Measurements from ENCODE around the gene MBOAT2. TPM values are rescaled to one million over a fixed set of nuclear protein-coding genes. Genes with fewer than 3 reads are reported as not detected.
A peak's percentile ranks its signal among the peaks of the same experiment; 100 is the strongest.

MBOAT2 gene
- polyA plus RNA-seq, 1 donor (not counting 4 experiments of a cell fraction or from before 2014, with no cell fraction given) = 121 TPM

GRCh38 chr2:9003366-9003615 lies 193 bp downstream of the MBOAT2 start:
- TF ChIP-seq EZH2 (IDR thresholded peaks at IDR 0.05; ENCODE audit: low read length) (no peak), CTCF (optimal IDR thresholded peaks at IDR 0.05 in 1 of 3, IDR thresholded peaks at IDR 0.05 in 1 of 3, conservative IDR thresholded peaks at IDR 0.05 in 1 of 3; ENCODE audit: extremely low read depth in 1 of 3, insufficient read depth in 2 of 3, low read length in 3 of 3) (no peak)
- Histone ChIP-seq H3K9me1 (ENCODE audit: control insufficient read depth, extremely low read depth, insufficient read depth, low read length) (peaks cover 2% of the 10 kb centered on the region), H3K79me2 (ENCODE audit: control insufficient read depth, insufficient read depth, low read length) (peaks cover 49% of the 10 kb centered on the region), H3K4me2 (ENCODE audit: control insufficient read depth, extremely low read depth, insufficient read depth, low read depth, low read length) (peak overlapping the region; percentile 88), H3K4me1 (ENCODE audit: control insufficient read depth, extremely low read depth, insufficient read depth, low read length) (peaks cover 42% of the 10 kb centered on the region), H3K9me3 (ENCODE audit: control insufficient read depth, low read depth, low read length) (no peaks in the 10 kb centered on the region), H4K20me1 (ENCODE audit: control insufficient read depth, extremely low read depth, insufficient read depth, low read length) (peaks cover 4% of the 10 kb centered on the region), H2AFZ (ENCODE audit: control insufficient read depth, low read length) (no peak overlapping the region), H3K27ac (ENCODE audit: control insufficient read depth, insufficient read depth, low read length) (peak overlapping the region; percentile 70), H3K4me3 (ENCODE audit: control insufficient read depth in 2 of 3, extremely low read depth in 1 of 3, insufficient read depth in 2 of 3, low read depth in 1 of 3, low read length in 3 of 3) (peak overlapping the region; percentile 78 to 88 (median 83)), H3K36me3 (ENCODE audit: control insufficient read depth in 2 of 2, extremely low read depth in 1 of 2, insufficient read depth in 2 of 2, low read length in 2 of 2) (no peaks in the 10 kb centered on the region), H3K9ac (ENCODE audit: control insufficient read depth, extremely low read depth, insufficient read depth, low read length) (peak overlapping the region; percentile 82), H3K27me3 (ENCODE audit: control insufficient read depth, extremely low read depth, insufficient read depth, low read length) (no peaks in the 10 kb centered on the region)
- no peak for FAIRE-seq
- dilution Hi-C loops (cut with MboI; ENCODE audit: extremely low pct_ligation_motif_present, low sequenced_read_pairs) = no loop called here
- no peak for DNase-seq (ENCODE audit: low read depth, low spot score)

- H3K4me1 ChIP-seq (ENCODE audit: control insufficient read depth, extremely low read depth, insufficient read depth, low read length) = peaks cover 42% of the 10 kb centered on the region
- DNase-seq (ENCODE audit: low read depth, low spot score) (no peak), FAIRE-seq (no peak)
- H3K9ac ChIP-seq (ENCODE audit: control insufficient read depth, extremely low read depth, insufficient read depth, low read length) = peak overlapping the region; percentile 82
- TF ChIP-seq EZH2 (IDR thresholded peaks at IDR 0.05; ENCODE audit: low read length) = no peak
- peak overlapping the region; percentile 78 to 88 (median 83) for H3K4me3 ChIP-seq (ENCODE audit: control insufficient read depth in 2 of 3, extremely low read depth in 1 of 3, insufficient read depth in 2 of 3, low read depth in 1 of 3, low read length in 3 of 3)
- H3K27ac ChIP-seq (ENCODE audit: control insufficient read depth, insufficient read depth, low read length) = peak overlapping the region; percentile 70
- H3K9me3 ChIP-seq (ENCODE audit: control insufficient read depth, low read depth, low read length) = no peaks in the 10 kb centered on the region
- peak overlapping the region; percentile 49 for H2AFZ ChIP-seq (ENCODE audit: control insufficient read depth, low read length)
- H3K36me3 ChIP-seq (ENCODE audit: control insufficient read depth in 2 of 2, extremely low read depth in 1 of 2, insufficient read depth in 2 of 2, low read length in 2 of 2) = no peaks in the 10 kb centered on the region
- no peaks in the 10 kb centered on the region for H3K27me3 ChIP-seq (ENCODE audit: control insufficient read depth, extremely low read depth, insufficient read depth, low read length)
- H3K9me1 ChIP-seq (ENCODE audit: control insufficient read depth, extremely low read depth, insufficient read depth, low read length) = peaks cover 2% of the 10 kb centered on the region
- H3K4me2 ChIP-seq (ENCODE audit: control insufficient read depth, extremely low read depth, insufficient read depth, low read depth, low read length) = peak overlapping the region; percentile 88
- peaks cover 4% of the 10 kb centered on the region for H4K20me1 ChIP-seq (ENCODE audit: control insufficient read depth, extremely low read depth, insufficient read depth, low read length)
- dilution Hi-C loops (cut with MboI; ENCODE audit: extremely low pct_ligation_motif_present, low sequenced_read_pairs) = no loop called here
- peaks cover 54% of the 10 kb centered on the region for H3K79me2 ChIP-seq (ENCODE audit: control insufficient read depth, insufficient read depth, low read length)
These were observed 683 bp downstream of the MBOAT2 start for GRCh38 chr2:9002637-9003365.

GRCh38 chr2:9002313-9002636 lies 1.2 kb downstream of the MBOAT2 start:
- peaks cover 59% of the 10 kb centered on the region for H3K79me2 ChIP-seq (ENCODE audit: control insufficient read depth, insufficient read depth, low read length)
- DNase-seq (ENCODE audit: low read depth, low spot score) (no peak), FAIRE-seq (no peak)
- H3K9me3 ChIP-seq (ENCODE audit: control insufficient read depth, low read depth, low read length) = no peaks in the 10 kb centered on the region
- H3K4me3 ChIP-seq (ENCODE audit: control insufficient read depth in 2 of 3, extremely low read depth in 1 of 3, insufficient read depth in 2 of 3, low read depth in 1 of 3, low read length in 3 of 3) = peak overlapping the region; percentile 78 to 88 (median 83)
- peak overlapping the region; percentile 88 for H3K4me2 ChIP-seq (ENCODE audit: control insufficient read depth, extremely low read depth, insufficient read depth, low read depth, low read length)
- H2AFZ ChIP-seq (ENCODE audit: control insufficient read depth, low read length) = no peak overlapping the region
- dilution Hi-C loops (cut with MboI; ENCODE audit: extremely low pct_ligation_motif_present, low sequenced_read_pairs) = no loop called here
- peaks cover 4% of the 10 kb centered on the region for H4K20me1 ChIP-seq (ENCODE audit: control insufficient read depth, extremely low read depth, insufficient read depth, low read length)
- H3K27ac ChIP-seq (ENCODE audit: control insufficient read depth, insufficient read depth, low read length) = peak overlapping the region; percentile 70
- TF ChIP-seq EZH2 (IDR thresholded peaks at IDR 0.05; ENCODE audit: low read length) (no peak), CTCF (optimal IDR thresholded peaks at IDR 0.05 in 1 of 3, IDR thresholded peaks at IDR 0.05 in 1 of 3, conservative IDR thresholded peaks at IDR 0.05 in 1 of 3; ENCODE audit: extremely low read depth in 1 of 3, insufficient read depth in 2 of 3, low read length in 3 of 3) (no peak)
- peaks cover 2% of the 10 kb centered on the region for H3K9me1 ChIP-seq (ENCODE audit: control insufficient read depth, extremely low read depth, insufficient read depth, low read length)
- H3K27me3 ChIP-seq (ENCODE audit: control insufficient read depth, extremely low read depth, insufficient read depth, low read length) = no peaks in the 10 kb centered on the region
- peak overlapping the region; percentile 82 for H3K9ac ChIP-seq (ENCODE audit: control insufficient read depth, extremely low read depth, insufficient read depth, low read length)
- H3K4me1 ChIP-seq (ENCODE audit: control insufficient read depth, extremely low read depth, insufficient read depth, low read length) = peaks cover 42% of the 10 kb centered on the region
- no peaks in the 10 kb centered on the region for H3K36me3 ChIP-seq (ENCODE audit: control insufficient read depth in 2 of 2, extremely low read depth in 1 of 2, insufficient read depth in 2 of 2, low read length in 2 of 2)

All from keratinocyte (primary cell).